ENCODE measurements around the gene VRK1. TPM values are rescaled to one million over a fixed set of nuclear protein-coding genes. Genes with fewer than 3 reads are reported as not detected.

The VRK1 gene
- total and polyA plus RNA-seq, 2 donors (not counting 1 experiment from before 2014, with no cell fraction given): 10.3 to 28.2 TPM

- POLR2A ChIA-PET: no interaction called here
- no peak for ATAC-seq (ENCODE audit: low read depth)
- WGBS (ENCODE audit: insufficient coverage): no CpG with 5 or more reads among the region's 3 CpGs
- no peaks in the 10 kb centered on the region for H3K27me3 Mint-ChIP-seq
- no peak overlapping the region for H3K27ac Mint-ChIP-seq
- no peaks in the 10 kb centered on the region for H3K27me3 ChIP-seq (replicated peaks in 1 of 4; ENCODE audit: control extremely low read depth in 1 of 4, control insufficient read depth in 3 of 4, insufficient read depth in 4 of 4, low read length in 3 of 4)
- no peak overlapping the region for H3K4me3 Mint-ChIP-seq
- H3K27ac ChIP-seq (ENCODE audit: low read length in 2 of 2): no peak overlapping the region
- peaks cover 0 to 3% (median 0%) of the 10 kb centered on the region in 3 donors for H3K9me3 ChIP-seq (ENCODE audit: control extremely low read depth in 1 of 3, control insufficient read depth in 2 of 3, insufficient read depth in 1 of 3, low read length in 2 of 3)
- no peak overlapping the region for H3K4me3 ChIP-seq (ENCODE audit: control extremely low read depth in 1 of 5, extremely low read depth in 1 of 5, insufficient read depth in 1 of 5, low read depth in 2 of 5, low read length in 4 of 5)
- peaks cover 27% of the 10 kb centered on the region for H3K4me1 Mint-ChIP-seq
- no peaks in the 10 kb centered on the region for H3K36me3 ChIP-seq (replicated peaks in 1 of 2; ENCODE audit: control extremely low read depth in 1 of 2, control insufficient read depth in 1 of 2, extremely low read depth in 1 of 2, insufficient read depth in 2 of 2, low read length in 1 of 2)
- no peak for TF ChIP-seq EZH2 (IDR thresholded peaks at IDR 0.05; ENCODE audit: borderline replicate concordance, insufficient read depth, low read depth, low read length, poor library complexity, severe bottlenecking)
- TF ChIP-seq, protein P1, sequence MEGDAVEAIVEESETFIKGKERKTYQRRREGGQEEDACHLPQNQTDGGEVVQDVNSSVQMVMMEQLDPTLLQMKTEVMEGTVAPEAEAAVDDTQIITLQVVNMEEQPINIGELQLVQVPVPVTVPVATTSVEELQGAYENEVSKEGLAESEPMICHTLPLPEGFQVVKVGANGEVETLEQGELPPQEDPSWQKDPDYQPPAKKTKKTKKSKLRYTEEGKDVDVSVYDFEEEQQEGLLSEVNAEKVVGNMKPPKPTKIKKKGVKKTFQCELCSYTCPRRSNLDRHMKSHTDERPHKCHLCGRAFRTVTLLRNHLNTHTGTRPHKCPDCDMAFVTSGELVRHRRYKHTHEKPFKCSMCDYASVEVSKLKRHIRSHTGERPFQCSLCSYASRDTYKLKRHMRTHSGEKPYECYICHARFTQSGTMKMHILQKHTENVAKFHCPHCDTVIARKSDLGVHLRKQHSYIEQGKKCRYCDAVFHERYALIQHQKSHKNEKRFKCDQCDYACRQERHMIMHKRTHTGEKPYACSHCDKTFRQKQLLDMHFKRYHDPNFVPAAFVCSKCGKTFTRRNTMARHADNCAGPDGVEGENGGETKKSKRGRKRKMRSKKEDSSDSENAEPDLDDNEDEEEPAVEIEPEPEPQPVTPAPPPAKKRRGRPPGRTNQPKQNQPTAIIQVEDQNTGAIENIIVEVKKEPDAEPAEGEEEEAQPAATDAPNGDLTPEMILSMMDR (IDR thresholded peaks at IDR 0.05): no peak
- H3K9ac ChIP-seq (ENCODE audit: low read length): no peak overlapping the region
- DNase-seq: no peak
- H2AFZ ChIP-seq (ENCODE audit: insufficient read depth, low read depth, low read length, poor library complexity, severe bottlenecking): no peak overlapping the region
- intact Hi-C loops (cut with micrococcal nuclease): no loop called here
- no peaks in the 10 kb centered on the region for H3K79me2 ChIP-seq (ENCODE audit: control insufficient read depth, insufficient read depth, low read length)
- H3K9me3 Mint-ChIP-seq (ENCODE audit: insufficient read depth): peaks cover 2% of the 10 kb centered on the region
- no peaks in the 10 kb centered on the region for H4K20me1 ChIP-seq (ENCODE audit: control insufficient read depth, insufficient read depth, low read length, poor library complexity, severe bottlenecking)
- H3K4me1 ChIP-seq (ENCODE audit: control insufficient read depth in 2 of 2, insufficient read depth in 2 of 2, low read length in 2 of 2): peaks cover 5 to 9% of the 10 kb centered on the region in 2 donors
- CTCF ChIA-PET: no interaction called here
- H3K4me2 ChIP-seq (replicated peaks; ENCODE audit: low read depth, low read length, poor library complexity, severe bottlenecking): no peak overlapping the region
These were observed 107.0 kb downstream of the VRK1 start for GRCh38 chr14:96904201-96904600.

- no peak for ATAC-seq (ENCODE audit: low read depth)
These were observed 107.9 kb downstream of the VRK1 start for GRCh38 chr14:96905065-96905464.

More at GRCh38 chr14:96905065-96905464, 107.9 kb downstream of the VRK1 start:
- WGBS (ENCODE audit: insufficient coverage): 86% methylated on average over 1 of the region's 1 CpG
- H3K9me3 Mint-ChIP-seq (ENCODE audit: insufficient read depth): peaks cover 10% of the 10 kb centered on the region
- H3K27ac Mint-ChIP-seq: no peak overlapping the region
- DNase-seq: no peak
- H4K20me1 ChIP-seq (ENCODE audit: control insufficient read depth, insufficient read depth, low read length, poor library complexity, severe bottlenecking): no peaks in the 10 kb centered on the region
- H3K36me3 ChIP-seq (replicated peaks in 1 of 2; ENCODE audit: control extremely low read depth in 1 of 2, control insufficient read depth in 1 of 2, extremely low read depth in 1 of 2, insufficient read depth in 2 of 2, low read length in 1 of 2): no peaks in the 10 kb centered on the region
- no peak overlapping the region for H3K27ac ChIP-seq (ENCODE audit: low read length in 2 of 2)
- TF ChIP-seq, protein P1 (IDR thresholded peaks at IDR 0.05): no peak
- no peak for TF ChIP-seq EZH2 (IDR thresholded peaks at IDR 0.05; ENCODE audit: borderline replicate concordance, insufficient read depth, low read depth, low read length, poor library complexity, severe bottlenecking)
- intact Hi-C loops (cut with micrococcal nuclease): no loop called here
- no peak overlapping the region for H3K9ac ChIP-seq (ENCODE audit: low read length)
- no peaks in the 10 kb centered on the region for H3K27me3 Mint-ChIP-seq
- ChIA-PET CTCF (no interaction called here), POLR2A (no interaction called here)
- no peak overlapping the region for H2AFZ ChIP-seq (ENCODE audit: insufficient read depth, low read depth, low read length, poor library complexity, severe bottlenecking)
- H3K4me1 Mint-ChIP-seq: peaks cover 29% of the 10 kb centered on the region
- H3K27me3 ChIP-seq (replicated peaks in 1 of 4; ENCODE audit: control extremely low read depth in 1 of 4, control insufficient read depth in 3 of 4, insufficient read depth in 4 of 4, low read length in 3 of 4): no peaks in the 10 kb centered on the region
- H3K4me3 ChIP-seq (ENCODE audit: control extremely low read depth in 1 of 5, extremely low read depth in 1 of 5, insufficient read depth in 1 of 5, low read depth in 2 of 5, low read length in 4 of 5): no peak overlapping the region
- no peaks in the 10 kb centered on the region for H3K79me2 ChIP-seq (ENCODE audit: control insufficient read depth, insufficient read depth, low read length)
- no peak overlapping the region for H3K4me2 ChIP-seq (replicated peaks; ENCODE audit: low read depth, low read length, poor library complexity, severe bottlenecking)
- no peak overlapping the region for H3K4me3 Mint-ChIP-seq
- H3K9me3 ChIP-seq (ENCODE audit: control extremely low read depth in 1 of 3, control insufficient read depth in 2 of 3, insufficient read depth in 1 of 3, low read length in 2 of 3): peaks cover 0 to 11% (median under 1%) of the 10 kb centered on the region in 3 donors
- H3K4me1 ChIP-seq (ENCODE audit: control insufficient read depth in 2 of 2, insufficient read depth in 2 of 2, low read length in 2 of 2): peaks cover 5 to 11% of the 10 kb centered on the region in 2 donors
